NCI-H2171 (cell line): ENCODE data around the gene UBD.

ENCODE experiments used
- DNase-seq: peaks from one replicate; lab custom pipeline; 2025; lab: John Stamatoyannopoulos, UW

Gene UBD

GRCh38 chr6:29561091-29561490 lies 1.6 kb upstream of the UBD start:
- DNase-seq = no peak

- no peak for DNase-seq
Observed at GRCh38 chr6:29558439-29559079, 973 bp downstream of the UBD start.

DNA sequence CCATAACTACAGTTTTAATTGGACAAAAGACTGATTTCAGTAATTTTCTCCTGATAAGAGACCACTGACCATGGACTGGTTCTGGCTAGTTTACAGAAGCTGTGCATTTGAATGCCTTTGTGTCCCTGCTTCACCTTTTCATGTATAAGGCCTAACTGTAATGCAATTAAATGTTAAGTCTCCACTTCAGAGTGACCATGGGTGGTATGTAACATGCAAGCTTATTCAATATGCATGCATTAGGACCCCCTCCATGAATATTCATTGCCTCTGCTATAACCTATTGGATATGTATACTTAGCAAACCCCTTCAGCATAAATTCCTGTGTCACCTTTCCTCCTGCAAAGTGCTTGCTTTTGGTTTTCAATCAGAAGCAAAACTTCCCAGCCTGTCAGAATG lies 2.2 kb downstream of the UBD start:
- DNase-seq = no peak

DNA sequence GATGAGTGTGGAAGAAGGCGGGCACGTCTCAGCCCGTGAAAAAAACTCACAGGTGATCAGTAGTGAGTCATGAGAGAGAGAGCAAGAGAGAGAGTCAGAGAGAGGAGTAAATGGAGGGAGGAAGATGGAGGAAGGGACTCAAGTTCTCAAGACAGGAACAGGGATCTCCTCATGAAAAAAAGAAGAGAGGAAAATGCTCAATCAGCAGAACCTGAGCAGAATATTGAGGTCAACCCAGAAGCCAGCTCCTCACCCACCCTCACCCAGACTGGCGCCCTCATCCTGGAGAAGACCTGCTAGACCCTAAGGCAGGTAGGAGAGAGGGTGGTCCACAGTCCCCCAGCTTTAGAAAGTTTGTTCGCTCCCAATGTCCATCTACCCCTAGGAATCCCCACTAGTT lies 4.8 kb downstream of the UBD start:
- DNase-seq = no peak

DNA sequence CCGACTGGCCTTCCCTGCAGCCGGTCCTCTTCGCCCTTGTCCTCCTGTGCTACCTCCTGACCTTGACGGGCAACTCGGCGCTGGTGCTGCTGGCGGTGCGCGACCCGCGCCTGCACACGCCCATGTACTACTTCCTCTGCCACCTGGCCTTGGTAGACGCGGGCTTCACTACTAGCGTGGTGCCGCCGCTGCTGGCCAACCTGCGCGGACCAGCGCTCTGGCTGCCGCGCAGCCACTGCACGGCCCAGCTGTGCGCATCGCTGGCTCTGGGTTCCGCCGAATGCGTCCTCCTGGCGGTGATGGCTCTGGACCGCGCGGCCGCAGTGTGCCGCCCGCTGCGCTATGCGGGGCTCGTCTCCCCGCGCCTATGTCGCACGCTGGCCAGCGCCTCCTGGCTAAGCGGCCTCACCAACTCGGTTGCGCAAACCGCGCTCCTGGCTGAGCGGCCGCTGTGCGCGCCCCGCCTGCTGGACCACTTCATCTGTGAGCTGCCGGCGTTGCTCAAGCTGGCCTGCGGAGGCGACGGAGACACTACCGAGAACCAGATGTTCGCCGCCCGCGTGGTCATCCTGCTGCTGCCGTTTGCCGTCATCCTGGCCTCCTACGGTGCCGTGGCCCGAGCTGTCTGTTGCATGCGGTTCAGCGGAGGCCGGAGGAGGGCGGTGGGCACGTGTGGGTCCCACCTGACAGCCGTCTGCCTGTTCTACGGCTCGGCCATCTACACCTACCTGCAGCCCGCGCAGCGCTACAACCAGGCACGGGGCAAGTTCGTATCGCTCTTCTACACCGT lies 6.1 kb downstream of the UBD start:
- DNase-seq = no peak

- DNase-seq = no peak
Observed at GRCh38 chr6:29552512-29553051, 7.0 kb downstream of the UBD start.

DNA sequence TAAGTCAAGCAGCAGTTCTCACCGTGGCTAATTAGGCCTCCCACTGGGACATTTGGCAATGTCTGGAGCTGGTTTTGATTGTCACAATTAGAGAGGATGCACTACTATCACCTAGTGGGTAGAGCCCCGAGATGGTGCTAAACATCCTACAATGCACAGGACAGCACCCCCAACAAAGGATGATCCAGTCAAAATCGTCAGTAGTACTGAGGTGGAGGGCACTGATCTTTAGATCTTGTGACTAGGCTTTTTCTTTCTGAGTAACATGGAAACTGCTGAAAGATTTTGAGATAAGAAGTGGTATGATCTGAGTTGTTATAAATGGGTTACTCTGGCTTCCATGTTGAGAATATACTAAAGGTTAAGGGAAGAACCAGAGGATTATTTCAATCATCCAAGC lies 12.0 kb downstream of the UBD start:
- DNase-seq = no peak

DNA sequence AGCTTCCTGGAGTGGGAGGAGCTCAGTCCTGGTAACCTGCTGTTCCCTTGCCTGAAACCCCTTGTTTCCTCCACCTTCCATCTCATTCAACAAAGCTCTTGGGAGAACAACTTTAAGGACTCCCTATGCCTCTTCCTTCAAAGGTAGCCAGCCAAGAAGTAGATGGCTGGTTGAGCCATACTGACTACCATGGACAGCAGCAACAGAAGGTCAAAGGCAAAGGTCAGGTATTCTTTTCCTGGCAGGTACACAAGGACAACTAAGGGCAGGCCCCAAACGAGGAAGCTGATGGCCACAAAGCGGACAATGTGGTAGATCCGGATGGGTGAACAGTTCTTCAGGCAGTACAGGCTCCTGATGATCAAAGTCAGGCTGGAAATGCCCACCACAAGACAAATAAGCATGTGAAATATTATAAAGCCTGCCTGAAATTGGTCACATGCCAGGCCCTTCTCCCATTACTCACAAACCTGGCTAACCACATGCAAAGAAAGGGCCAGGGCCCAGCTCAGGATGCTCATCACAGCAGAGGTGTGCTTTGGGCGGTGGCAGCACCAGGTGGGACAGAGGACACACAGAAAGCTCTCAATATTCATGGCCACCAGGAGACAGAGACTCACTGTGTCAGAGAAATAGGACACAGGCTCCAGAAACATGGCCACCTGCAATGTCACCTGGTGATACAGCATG lies 21.7 kb downstream of the UBD start:
- no peak for DNase-seq

DNA sequence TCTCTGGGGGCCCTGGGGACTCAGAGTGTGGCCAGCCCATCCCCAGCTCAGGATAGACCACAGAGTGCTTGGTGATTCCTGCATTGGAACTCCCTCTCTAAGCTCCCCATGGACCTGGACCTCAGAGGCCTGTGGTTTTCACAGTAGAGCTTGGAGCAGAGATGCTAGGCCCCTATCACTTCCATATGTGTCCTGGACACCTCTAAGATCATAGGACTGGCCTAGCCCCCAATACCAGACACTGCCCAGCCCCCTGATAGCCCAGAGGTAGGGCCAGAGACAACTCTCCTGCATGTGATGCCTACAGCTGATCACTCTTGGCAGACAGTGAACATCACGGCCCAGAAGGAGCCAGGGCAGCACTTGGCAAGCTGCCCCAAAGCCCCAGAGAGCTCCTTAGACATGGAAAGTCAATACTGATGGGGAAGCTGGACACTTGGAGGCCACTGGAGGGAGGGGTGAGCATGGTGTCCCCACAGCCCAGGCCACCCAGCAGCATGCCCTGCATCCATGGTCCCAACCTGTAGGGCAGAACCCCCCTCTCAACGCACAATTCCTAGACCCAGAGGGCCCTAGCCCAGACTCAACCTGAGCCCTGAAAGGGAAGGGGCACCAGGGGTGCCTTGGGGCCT lies 27.1 kb downstream of the UBD start:
- no peak for DNase-seq

DNA sequence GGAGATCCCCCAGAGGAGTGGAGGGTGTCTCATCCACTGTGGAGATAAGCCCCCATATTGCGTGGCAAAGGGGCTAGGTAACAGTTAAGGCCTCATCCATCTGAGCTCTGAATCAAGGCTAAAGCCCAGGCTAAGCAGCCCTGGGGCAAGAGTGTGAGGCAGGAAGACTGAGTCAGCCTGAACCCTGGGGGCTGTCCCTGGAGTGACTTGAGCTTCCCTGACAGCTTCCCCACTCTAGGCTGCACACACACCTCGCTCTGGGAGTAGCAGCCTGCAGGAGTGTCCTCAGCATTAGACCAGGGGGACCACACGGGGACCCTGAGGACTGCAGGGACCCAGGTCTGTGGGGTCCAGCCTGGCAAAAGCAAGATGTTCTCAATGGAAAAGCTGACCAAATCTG lies 27.9 kb downstream of the UBD start:
- no peak for DNase-seq

GRCh38 chr6:29530671-29531310 lies 28.7 kb downstream of the UBD start:
- DNase-seq = no peak

- DNase-seq = no peak
Observed at GRCh38 chr6:29529956-29530355, 29.6 kb downstream of the UBD start.

GRCh38 chr6:29528988-29529560 lies 30.5 kb downstream of the UBD start:
- no peak for DNase-seq

DNA sequence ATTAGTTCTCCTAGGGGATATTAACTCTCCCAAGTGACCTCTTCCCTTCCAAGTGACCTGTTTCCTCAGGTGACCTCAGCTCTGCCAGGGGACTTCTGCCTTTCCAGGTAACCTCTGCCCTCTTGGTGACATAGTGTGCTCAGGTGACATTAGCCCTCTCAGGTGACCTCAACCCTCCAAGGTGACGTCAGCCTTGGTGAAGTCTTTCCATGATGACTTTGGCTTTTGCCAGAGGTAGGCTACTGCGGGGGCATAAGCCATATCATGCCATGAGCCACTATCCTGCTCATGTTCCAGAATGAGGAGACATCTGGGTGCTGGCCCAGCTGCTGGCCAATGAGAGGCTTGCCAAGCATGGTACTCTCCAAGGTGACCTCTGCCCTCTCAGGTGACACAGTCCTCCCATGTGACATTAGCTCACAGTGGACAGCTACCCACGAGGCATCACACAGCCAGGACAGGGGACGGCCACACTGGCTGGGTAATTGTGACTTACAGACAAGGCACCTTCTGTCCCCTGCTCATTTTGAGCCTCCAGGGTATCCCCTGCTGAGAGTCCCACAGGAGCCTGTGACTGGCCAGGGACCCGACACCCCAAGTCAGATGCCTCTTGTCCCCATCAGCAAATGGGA lies 31.1 kb downstream of the UBD start:
- DNase-seq = no peak

GRCh38 chr6:29527564-29527963 lies 32.0 kb downstream of the UBD start:
- no peak for DNase-seq

- DNase-seq = no peak
Observed at GRCh38 chr6:29527126-29527525, 32.4 kb downstream of the UBD start.

DNA sequence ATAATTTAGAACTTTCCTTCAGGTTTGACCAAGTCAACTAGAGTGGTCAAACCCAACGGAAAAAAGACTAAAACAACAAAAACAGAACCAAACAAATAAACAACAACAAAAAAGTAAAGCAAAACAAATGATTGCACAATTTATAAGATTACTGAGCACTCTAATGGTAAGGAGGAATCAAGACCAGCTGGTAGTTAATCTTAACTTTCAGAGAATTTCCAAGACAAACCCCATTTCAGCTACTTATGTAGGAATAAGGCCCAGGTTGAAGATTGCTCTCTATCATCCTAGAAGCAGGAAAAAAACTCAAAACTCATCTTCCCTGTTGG lies 34.3 kb downstream of the UBD start:
- no peak for DNase-seq

GRCh38 chr6:29524444-29525310 lies 34.9 kb downstream of the UBD start:
- DNase-seq = no peak

GRCh38 chr6:29524044-29524443 lies 35.5 kb downstream of the UBD start:
- no peak for DNase-seq

GRCh38 chr6:29522227-29522626 lies 37.3 kb downstream of the UBD start:
- no peak for DNase-seq
